Activated B cell treated with CpG ODN at 0.5 μM for 24 hours (primary cell): ENCODE data around the gene MGRN1. TPM values are rescaled to one million over a fixed set of nuclear protein-coding genes. Genes with fewer than 3 reads are reported as not detected.

Source experiments
- ATAC-seq: fragments of 200-7000 bp; cut with Tn5 transposase; one replicate; pipeline ENCODE4 v1.10.0; 2021; ENCODE audit warnings: low read depth, mild to moderate bottlenecking, moderate library complexity
- CTCF ChIA-PET: fragments of 350-600 bp; sonication (Branson Sonifier 250); formaldehyde crosslinking; loops from one replicate; lab custom pipeline; 2021; ENCODE audit warnings: antibody characterized with exemption; lab: Charles Lee
- POLR2A ChIA-PET: fragments of 350-600 bp; sonication (Branson Sonifier 250); formaldehyde crosslinking; loops from one replicate; lab custom pipeline; 2021; ENCODE audit warnings: antibody characterized with exemption; lab: Charles Lee
- DNase-seq: peaks from one replicate; pipeline ENCODE4 v3.0.0; 2022
- H3K27ac Mint-ChIP-seq: one replicate; pipeline ENCODE4 v1.8.0; 2020; ENCODE audit warnings: mixed read lengths
- H3K27me3 Mint-ChIP-seq: one replicate; pipeline ENCODE4 v1.8.0; 2021; ENCODE audit warnings: mixed read lengths
- H3K36me3 Mint-ChIP-seq: one replicate; pipeline ENCODE4 v1.8.0; 2021; ENCODE audit warnings: low read depth, mixed read lengths
- H3K4me1 Mint-ChIP-seq: one replicate; pipeline ENCODE4 v1.8.0; 2021; ENCODE audit warnings: mixed read lengths
- H3K4me3 Mint-ChIP-seq: one replicate; pipeline ENCODE4 v1.8.0; 2020; ENCODE audit warnings: mild to moderate bottlenecking, mixed read lengths
- H3K9me3 Mint-ChIP-seq: one replicate; pipeline ENCODE4 v1.8.0; 2020; ENCODE audit warnings: mixed read lengths
- CTCF ChIP-seq: fragments of 200-600 bp; IDR thresholded peaks from one replicate; pipeline ENCODE4 v1.8.0; 2022; ENCODE audit warnings: antibody characterized with exemption, mild to moderate bottlenecking
- intact Hi-C: fragments of 100-400 bp; cut with micrococcal nuclease; formaldehyde crosslinking; loops from one replicate; pipeline ENCODE4 v1.15.1; 2024
- total RNA-seq: library from RNA; stranded (reverse); gene quantifications from 2 replicates; pipeline ENCODE4 v1.2.3, GENCODE V29; 2022

MGRN1 gene
- total RNA-seq, 1 donor from 2014 or later = 88.6 TPM

- ChIA-PET CTCF (interaction anchor here (0.7 to 3.0 kb wide), 10 partner anchors 8 to 140 kb away, joined by 3 to 21 read pairs (median 4); partner anchors contain the start of genes ANKS3, DNAAF8, HMOX2 and MGRN1), POLR2A (interaction anchor here (0.5 to 4.7 kb wide), 24 partner anchors 8 to 428 kb away, joined by 3 to 51 read pairs (median 4); partner anchors contain the start of genes ANKS3, CDIP1, DNAAF8 and HMOX2)
- Mint-ChIP-seq H3K27me3 (no peaks in the 10 kb centered on the region), H3K4me1 (peaks cover 33% of the 10 kb centered on the region), H3K27ac (peak overlapping the region; percentile 98), H3K4me3 (peak overlapping the region; percentile 92), H3K36me3 (peaks cover 2% of the 10 kb centered on the region), H3K9me3 (no peaks in the 10 kb centered on the region)
- ATAC-seq = peak; percentile 82
- intact Hi-C loops = loop anchor here (1.0 to 5.0 kb wide), 10 partner anchors 8 to 344 kb away; partner anchors contain the start of genes ANKS3, DNAAF8, DNAJA3 and HMOX2
- peak; percentile 94 for DNase-seq
- no peak for TF ChIP-seq CTCF
These were observed 8.4 kb upstream of the MGRN1 start for GRCh38 chr16:4616047-4616811.

- POLR2A ChIA-PET = interaction anchor here (0.6 kb wide), 1 partner anchor 153 kb away, joined by 6 read pairs; no protein-coding TSS in a partner anchor
- no peak overlapping the region for H3K27ac Mint-ChIP-seq
- ATAC-seq (no peak), DNase-seq (no peak)
- CTCF ChIA-PET = interaction anchor here (0.6 kb wide), 1 partner anchor 32 kb away, joined by 3 read pairs; no protein-coding TSS in a partner anchor
- peaks cover 30% of the 10 kb centered on the region for H3K4me1 Mint-ChIP-seq
- TF ChIP-seq CTCF = no peak
- H3K36me3 Mint-ChIP-seq = peaks cover 2% of the 10 kb centered on the region
- H3K4me3 Mint-ChIP-seq = no peak overlapping the region
- no peaks in the 10 kb centered on the region for H3K9me3 Mint-ChIP-seq
- intact Hi-C loops = loop anchor here (2.0 to 5.0 kb wide), 2 partner anchors 193 to 346 kb away; partner anchors contain the start of genes DNAJA3 and TFAP4
- no peaks in the 10 kb centered on the region for H3K27me3 Mint-ChIP-seq
These were observed 6.7 kb upstream of the MGRN1 start for GRCh38 chr16:4617880-4618279.

- H3K27me3 Mint-ChIP-seq = no peaks in the 10 kb centered on the region
- intact Hi-C loops = loop anchor here (5.0 kb wide), 1 partner anchor 347 kb away; the partner anchor contains the start of gene TFAP4
- DNase-seq (no peak), ATAC-seq (no peak)
- peaks cover 21% of the 10 kb centered on the region for H3K4me1 Mint-ChIP-seq
- H3K4me3 Mint-ChIP-seq = no peak overlapping the region
- POLR2A ChIA-PET = interaction anchor here (0.5 kb wide), 1 partner anchor 311 kb away, joined by 3 read pairs; no protein-coding TSS in a partner anchor
- CTCF ChIA-PET = no interaction called here
- no peak for TF ChIP-seq CTCF
- H3K27ac Mint-ChIP-seq = no peak overlapping the region
- peaks cover 2% of the 10 kb centered on the region for H3K36me3 Mint-ChIP-seq
- no peaks in the 10 kb centered on the region for H3K9me3 Mint-ChIP-seq
These were observed 5.8 kb upstream of the MGRN1 start for GRCh38 chr16:4618645-4619418.

GRCh38 chr16:4623593-4623992, 1.0 kb upstream of the MGRN1 start:
- intact Hi-C loops = loop anchor here (5.0 kb wide), 1 partner anchor 224 kb away; the partner anchor contains the start of genes GLYR1 and UBN1
- H3K27me3 Mint-ChIP-seq = no peaks in the 10 kb centered on the region
- DNase-seq = no peak
- H3K4me1 Mint-ChIP-seq = peaks cover 27% of the 10 kb centered on the region
- ATAC-seq = no peak
- ChIA-PET POLR2A (interaction anchor here (0.8 to 2.9 kb wide), 8 partner anchors 8 to 475 kb away, joined by 3 to 51 read pairs (median 6); partner anchors contain the start of genes CDIP1, NUDT16L1 and UBALD1), CTCF (interaction anchor here (1.0 to 3.3 kb wide), 7 partner anchors 8 to 208 kb away, joined by 3 to 26 read pairs (median 4); partner anchors contain the start of genes CORO7, DNAAF8, ROGDI and UBALD1)
- no peak for TF ChIP-seq CTCF
- H3K27ac Mint-ChIP-seq = peak overlapping the region; percentile 100
- H3K9me3 Mint-ChIP-seq = no peaks in the 10 kb centered on the region
- peak overlapping the region; percentile 95 for H3K4me3 Mint-ChIP-seq
- H3K36me3 Mint-ChIP-seq = peaks cover 6% of the 10 kb centered on the region
